Smooth muscle cell (in vitro differentiated cells): ENCODE data around the gene CD82. TPM values are rescaled to one million over a fixed set of nuclear protein-coding genes. Genes with fewer than 3 reads are reported as not detected.

Experiments
- DNase-seq: peaks from one replicate; lab custom pipeline; 2025; ENCODE audit not compliant: unreplicated experiment; lab: John Stamatoyannopoulos, UW
- H2AFZ ChIP-seq: fragments of 200-600 bp; sonication (generic); 2 replicates; pipeline ENCODE4 v1.6.0; 2016; ENCODE audit warnings: antibody characterized with exemption, low read depth, mild to moderate bottlenecking
- H3F3A ChIP-seq: fragments of 200-600 bp; sonication (generic); 2 replicates; pipeline ENCODE4 v1.6.0; 2017; ENCODE audit warnings: antibody characterized with exemption, low read depth
- H3K27ac ChIP-seq: fragments of 200-600 bp; sonication (generic); 2 replicates; pipeline ENCODE4 v1.5.1; 2016; ENCODE audit warnings: low read depth, mild to moderate bottlenecking
- H3K27me3 ChIP-seq: fragments of 200-600 bp; sonication (generic); 2 replicates; pipeline ENCODE4 v1.6.1; 2016; ENCODE audit warnings: low read depth, mild to moderate bottlenecking
- H3K36me3 ChIP-seq: fragments of 200-600 bp; sonication (generic); 2 replicates; pipeline ENCODE4 v1.5.1; 2016; ENCODE audit warnings: low read depth
- H3K4me1 ChIP-seq: fragments of 200-600 bp; sonication (generic); 2 replicates; pipeline ENCODE4 v1.5.1; 2016; ENCODE audit warnings: low read depth
- H3K4me2 ChIP-seq: fragments of 200-600 bp; sonication (generic); 2 replicates; pipeline ENCODE4 v1.6.0; 2016; ENCODE audit warnings: mild to moderate bottlenecking
- H3K4me3 ChIP-seq: fragments of 200-600 bp; sonication (generic); 2 replicates; pipeline ENCODE4 v1.5.1; 2016; ENCODE audit warnings: mild to moderate bottlenecking
- H3K79me2 ChIP-seq: fragments of 200-600 bp; sonication (generic); 2 replicates; pipeline ENCODE4 v1.6.0; 2016; ENCODE audit warnings: low read depth, mild to moderate bottlenecking
- H3K9ac ChIP-seq: fragments of 200-600 bp; sonication (generic); 2 replicates; pipeline ENCODE4 v1.6.0; 2016; ENCODE audit warnings: low read depth
- H3K9me3 ChIP-seq: fragments of 200-600 bp; sonication (generic); replicated peaks from 2 replicates; pipeline ENCODE4 v1.5.1; 2016; ENCODE audit warnings: low read depth
- H4K20me1 ChIP-seq: fragments of 200-600 bp; sonication (generic); 2 replicates; pipeline ENCODE4 v1.6.0; 2016; ENCODE audit warnings: low read depth
- WGBS: methylation state at CpG from one replicate; pipeline ENCODE4 v1.1.7; 2016; ENCODE audit warnings: low lambda C conversion rate; 5-methylcytosine and 5-hydroxymethylcytosine counted together
- polyA plus RNA-seq: library from polyadenylated mRNA; unstranded; fragments of >200 nt; fragmentation: Nextera tagmentation; extraction: Ambion mirVana; gene quantifications from 2 replicates; pipeline ENCODE4 v1.2.1, GENCODE V29; 2016
- total RNA-seq: library from RNA; depleted of rRNA; stranded (reverse); fragments of >200 nt; gene quantifications from 2 replicates; pipeline ENCODE4 v1.2.3, GENCODE V29; 2014
- TF ChIP-seq, protein P1 (sequence below): fragments of 200-600 bp; sonication (generic); IDR thresholded peaks from 2 replicates; pipeline ENCODE4 v1.5.1; 2017; ENCODE audit warnings: borderline replicate concordance, mild to moderate bottlenecking, antibody characterized with exemption; ENCODE audit not compliant: insufficient read depth, poor library complexity, severe bottlenecking

CD82 gene
- total and polyA plus RNA-seq, 2 experiments from 2014 or later: 58.6 to 270 TPM

DNA sequence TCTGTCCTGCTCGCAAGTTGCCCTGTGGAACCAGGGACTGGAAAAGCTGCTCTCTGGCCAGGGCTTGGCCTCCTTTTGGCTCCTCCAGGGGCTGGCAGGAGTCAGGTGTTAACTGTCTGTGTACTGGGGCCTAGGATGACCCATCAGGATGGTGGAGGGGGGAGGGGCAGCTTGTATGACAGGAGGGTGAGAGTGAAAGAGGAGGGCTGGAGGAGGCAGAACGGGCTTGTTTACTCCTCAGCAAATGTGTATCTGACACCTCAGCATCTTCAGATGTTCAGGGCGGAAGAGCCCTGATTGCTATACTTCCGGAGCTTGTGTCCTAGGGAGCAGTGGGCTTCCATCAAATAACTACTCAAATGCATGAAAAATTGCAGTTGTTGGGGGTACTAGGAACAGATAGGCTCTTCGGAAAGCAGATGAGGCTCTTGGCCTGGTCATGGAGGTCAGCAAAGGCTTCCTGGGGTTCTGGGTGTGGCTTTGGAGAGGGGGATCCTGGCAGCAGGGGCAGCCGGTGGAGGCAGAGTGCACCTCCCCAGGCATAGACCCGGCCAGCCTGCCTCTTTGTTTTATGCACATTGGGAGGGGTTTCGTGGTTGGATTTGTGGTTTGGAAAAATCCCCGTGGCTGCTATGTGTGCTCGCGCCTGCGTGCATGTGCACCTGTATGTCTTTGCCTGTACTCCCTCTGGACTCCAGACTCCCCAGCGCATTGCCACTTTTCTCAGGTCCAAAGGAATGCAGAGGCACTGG is 31.2 kb downstream of the CD82 start:
- no peaks in the 10 kb centered on the region for H3K4me1 ChIP-seq
- TF ChIP-seq, protein P1, sequence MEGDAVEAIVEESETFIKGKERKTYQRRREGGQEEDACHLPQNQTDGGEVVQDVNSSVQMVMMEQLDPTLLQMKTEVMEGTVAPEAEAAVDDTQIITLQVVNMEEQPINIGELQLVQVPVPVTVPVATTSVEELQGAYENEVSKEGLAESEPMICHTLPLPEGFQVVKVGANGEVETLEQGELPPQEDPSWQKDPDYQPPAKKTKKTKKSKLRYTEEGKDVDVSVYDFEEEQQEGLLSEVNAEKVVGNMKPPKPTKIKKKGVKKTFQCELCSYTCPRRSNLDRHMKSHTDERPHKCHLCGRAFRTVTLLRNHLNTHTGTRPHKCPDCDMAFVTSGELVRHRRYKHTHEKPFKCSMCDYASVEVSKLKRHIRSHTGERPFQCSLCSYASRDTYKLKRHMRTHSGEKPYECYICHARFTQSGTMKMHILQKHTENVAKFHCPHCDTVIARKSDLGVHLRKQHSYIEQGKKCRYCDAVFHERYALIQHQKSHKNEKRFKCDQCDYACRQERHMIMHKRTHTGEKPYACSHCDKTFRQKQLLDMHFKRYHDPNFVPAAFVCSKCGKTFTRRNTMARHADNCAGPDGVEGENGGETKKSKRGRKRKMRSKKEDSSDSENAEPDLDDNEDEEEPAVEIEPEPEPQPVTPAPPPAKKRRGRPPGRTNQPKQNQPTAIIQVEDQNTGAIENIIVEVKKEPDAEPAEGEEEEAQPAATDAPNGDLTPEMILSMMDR: no peak
- DNase-seq: no peak
- no peak overlapping the region for H3K27ac ChIP-seq
- 84% methylated on average over 13 of the region's 13 CpGs for WGBS
- H3K9me3 ChIP-seq: no peaks in the 10 kb centered on the region
- H3K27me3 ChIP-seq: no peaks in the 10 kb centered on the region
- no peak overlapping the region for H3K4me2 ChIP-seq
- H3K79me2 ChIP-seq: no peaks in the 10 kb centered on the region
- H3F3A ChIP-seq: no peaks in the 10 kb centered on the region
- H3K4me3 ChIP-seq: no peak overlapping the region
- H2AFZ ChIP-seq: no peak overlapping the region
- no peaks in the 10 kb centered on the region for H3K36me3 ChIP-seq
- H3K9ac ChIP-seq: no peak overlapping the region
- peaks cover 31% of the 10 kb centered on the region for H4K20me1 ChIP-seq

DNA sequence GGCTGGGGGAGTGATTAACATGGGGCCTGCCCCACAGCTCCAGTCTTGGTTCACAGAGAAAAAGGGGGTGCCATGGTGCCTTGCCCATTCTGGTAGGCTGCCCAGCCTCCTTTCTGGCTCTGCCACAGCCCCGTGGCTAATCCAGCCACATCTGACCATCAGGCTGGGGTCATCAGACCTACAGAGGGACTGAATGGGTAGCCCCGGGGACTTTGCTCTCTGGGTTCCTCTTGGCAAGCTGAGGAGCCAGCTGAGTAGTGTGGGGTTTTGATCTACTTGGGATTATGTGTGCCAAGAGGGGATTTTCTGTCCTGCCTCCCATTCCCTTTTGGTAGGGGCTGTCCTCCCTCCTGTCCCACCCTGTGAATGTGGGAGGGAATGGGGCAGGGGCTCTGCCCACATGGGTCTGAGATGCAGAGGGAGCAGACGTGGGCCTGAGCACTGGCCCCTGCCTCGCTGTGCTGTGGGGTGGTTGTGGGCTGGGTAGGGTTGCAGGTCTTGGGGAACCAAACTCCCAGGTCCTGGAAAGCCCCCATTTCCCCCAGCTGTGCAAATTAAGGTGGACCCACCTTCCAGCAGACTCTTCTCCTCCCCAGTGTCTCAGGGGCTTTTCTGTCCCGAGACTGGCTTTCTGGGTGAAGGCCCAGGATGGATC is 32.0 kb downstream of the CD82 start:
- Histone ChIP-seq H3K79me2 (no peaks in the 10 kb centered on the region), H3F3A (no peaks in the 10 kb centered on the region), H3K27me3 (no peaks in the 10 kb centered on the region), H3K27ac (no peak overlapping the region), H3K4me2 (no peak overlapping the region), H3K9me3 (no peaks in the 10 kb centered on the region), H3K36me3 (no peaks in the 10 kb centered on the region), H2AFZ (no peak overlapping the region), H3K4me3 (no peak overlapping the region), H3K9ac (no peak overlapping the region), H4K20me1 (peaks cover 31% of the 10 kb centered on the region), H3K4me1 (no peaks in the 10 kb centered on the region)
- no peak for DNase-seq
- TF ChIP-seq, protein P1: no peak
- 91% methylated on average over 5 of the region's 5 CpGs for WGBS

DNA sequence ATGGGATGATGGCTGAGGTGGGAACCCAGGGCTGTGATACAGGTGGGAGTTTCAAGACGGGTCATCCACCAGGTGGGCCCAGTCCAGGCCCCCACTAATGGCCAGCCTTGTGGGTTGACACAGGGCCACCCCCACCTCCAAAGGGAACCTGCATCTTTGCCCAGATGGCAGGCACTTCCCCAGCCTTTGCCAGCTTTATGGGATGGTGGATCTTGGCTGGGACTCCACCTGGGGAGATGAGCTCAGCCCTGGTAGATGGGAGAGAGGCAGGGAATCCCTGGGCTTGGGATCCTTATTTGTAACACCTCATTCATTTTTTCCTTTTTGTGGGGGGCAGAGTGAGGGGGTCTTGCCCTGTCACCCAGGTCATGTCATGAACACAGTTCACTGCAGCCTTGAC is 33.4 kb downstream of the CD82 start:
- TF ChIP-seq, protein P1: no peak

DNA sequence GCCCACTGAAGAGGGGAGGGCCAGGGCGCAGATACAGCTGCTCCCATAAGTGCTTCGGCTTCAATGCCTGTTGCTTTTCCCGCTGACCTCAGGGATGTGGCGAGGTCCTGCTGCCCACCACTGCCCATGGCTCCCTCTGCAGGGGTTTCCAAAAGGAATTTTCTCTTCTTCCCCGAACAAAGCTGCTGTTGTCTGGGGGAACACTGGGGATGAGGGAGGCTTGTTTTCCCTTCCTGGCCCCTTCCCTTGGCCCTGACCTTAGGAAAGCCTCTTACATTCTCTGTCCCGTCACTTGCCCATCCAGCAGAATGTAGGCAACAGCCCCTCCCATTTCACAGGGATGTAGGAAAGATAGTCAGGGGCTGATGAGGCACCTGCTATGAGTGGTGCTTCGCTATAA is 34.8 kb downstream of the CD82 start:
- TF ChIP-seq, protein P1: no peak
- 94% methylated on average over 7 of the region's 7 CpGs for WGBS
- Histone ChIP-seq H3K27ac (no peak overlapping the region), H3K4me2 (no peak overlapping the region), H3F3A (no peaks in the 10 kb centered on the region), H3K27me3 (no peaks in the 10 kb centered on the region), H4K20me1 (peaks cover 31% of the 10 kb centered on the region), H3K9ac (no peak overlapping the region), H3K36me3 (no peaks in the 10 kb centered on the region), H3K4me3 (no peak overlapping the region), H3K79me2 (no peaks in the 10 kb centered on the region), H3K9me3 (no peaks in the 10 kb centered on the region), H2AFZ (no peak overlapping the region), H3K4me1 (peaks cover 13% of the 10 kb centered on the region)
- no peak for DNase-seq

More for the DNA sequence above, 33.4 kb downstream of the CD82 start:
- Histone ChIP-seq H4K20me1 (peaks cover 31% of the 10 kb centered on the region), H3K79me2 (no peaks in the 10 kb centered on the region), H3K9me3 (no peaks in the 10 kb centered on the region), H3F3A (no peaks in the 10 kb centered on the region), H3K4me3 (no peak overlapping the region), H3K27me3 (no peaks in the 10 kb centered on the region), H3K9ac (no peak overlapping the region), H3K36me3 (no peaks in the 10 kb centered on the region), H3K27ac (no peak overlapping the region), H3K4me2 (no peak overlapping the region), H2AFZ (no peak overlapping the region), H3K4me1 (peaks cover 2% of the 10 kb centered on the region)
- WGBS: 93% methylated on average over 1 of the region's 1 CpG
- DNase-seq: no peak
